HG03060 (cell line): Measurements from ENCODE around the gene DLL3.

Experiments used
- ATAC-seq: cut with Tn5 transposase; IDR thresholded peaks from one replicate; pipeline ENCODE4 v1.9.1; 2021; ENCODE audit warnings: low read depth, moderate number of reproducible peaks; ENCODE audit not compliant: unreplicated experiment

DLL3 gene

GRCh38 chr19:39481676-39482075 is 17.1 kb upstream of the DLL3 start:
- ATAC-seq: no peak

GRCh38 chr19:39483141-39483540 is 15.6 kb upstream of the DLL3 start:
- ATAC-seq: no peak

- ATAC-seq: no peak
Measured at GRCh38 chr19:39489756-39490155, 9.0 kb upstream of the DLL3 start.

GRCh38 chr19:39492225-39492624 is 6.5 kb upstream of the DLL3 start:
- no peak for ATAC-seq

GRCh38 chr19:39492788-39493187 is 6.0 kb upstream of the DLL3 start:
- ATAC-seq: no peak

GRCh38 chr19:39494661-39495060 is 4.1 kb upstream of the DLL3 start:
- ATAC-seq: no peak

GRCh38 chr19:39496063-39496462 is 2.7 kb upstream of the DLL3 start:
- ATAC-seq: no peak

- no peak for ATAC-seq
Measured at GRCh38 chr19:39497701-39497995, 1.1 kb upstream of the DLL3 start.

- no peak for ATAC-seq
Measured at GRCh38 chr19:39497996-39498797, 550 bp upstream of the DLL3 start.

- no peak for ATAC-seq
Measured at GRCh38 chr19:39499932-39500331, 1.2 kb downstream of the DLL3 start.

GRCh38 chr19:39500543-39500942 is 1.8 kb downstream of the DLL3 start:
- ATAC-seq: no peak

- ATAC-seq: no peak
Measured at GRCh38 chr19:39501340-39501739, 2.6 kb downstream of the DLL3 start.

GRCh38 chr19:39502640-39503417 is 4.1 kb downstream of the DLL3 start:
- no peak for ATAC-seq

GRCh38 chr19:39506598-39506943 is 7.8 kb downstream of the DLL3 start:
- ATAC-seq: no peak

- ATAC-seq: no peak
Measured at GRCh38 chr19:39506944-39507714, 8.4 kb downstream of the DLL3 start.

- no peak for ATAC-seq
Measured at GRCh38 chr19:39507715-39508364, 9.1 kb downstream of the DLL3 start.

- ATAC-seq: no peak
Measured at GRCh38 chr19:39508629-39509028, 9.9 kb downstream of the DLL3 start.

- ATAC-seq: no peak
Measured at GRCh38 chr19:39509233-39509632, 10.5 kb downstream of the DLL3 start.

- no peak for ATAC-seq
Measured at GRCh38 chr19:39512988-39513387, 14.2 kb downstream of the DLL3 start.

GRCh38 chr19:39514840-39515550 is 16.2 kb downstream of the DLL3 start, which contains the start of gene SELENOV:
Gene SELENOV (plus strand): TSS chr19:39515139. CDS start chr19:39515213, 74 bp downstream.
- no peak for ATAC-seq
